Stimulated activated CD8-positive, alpha-beta memory T cell treated with anti-CD3 and anti-CD28 coated beads, Interleukin-12 subunit alpha, Interleukin-12 subunit beta, amount 100 ng/mL, for 4 hours (primary cell): ENCODE measurements around the gene ITGB6.

Experiments
- DNase-seq: peaks from one replicate; pipeline ENCODE4 v3.0.0-alpha.2; 2020; ENCODE audit warnings: low read depth

The ITGB6 gene

GRCh38 chr2:160087854-160088745, 112.0 kb downstream of the ITGB6 start:
- DNase-seq, result no peak

GRCh38 chr2:160085662-160086061, 114.4 kb downstream of the ITGB6 start:
- no peak for DNase-seq

GRCh38 chr2:160077912-160078810, 121.9 kb downstream of the ITGB6 start:
- no peak for DNase-seq

- no peak for DNase-seq
Observed at GRCh38 chr2:160076914-160077313, 123.2 kb downstream of the ITGB6 start.

- DNase-seq, result no peak
Observed at GRCh38 chr2:160076241-160076640, 123.8 kb downstream of the ITGB6 start.

- no peak for DNase-seq
Observed at GRCh38 chr2:160075171-160075570, 124.9 kb downstream of the ITGB6 start.

GRCh38 chr2:160073284-160073888, 126.7 kb downstream of the ITGB6 start:
- DNase-seq, result no peak

GRCh38 chr2:160068906-160069305, 131.2 kb downstream of the ITGB6 start:
- DNase-seq, result no peak

- no peak for DNase-seq
Observed at GRCh38 chr2:160064916-160065315, 135.2 kb downstream of the ITGB6 start.

- DNase-seq, result no peak
Observed at GRCh38 chr2:160063879-160064612, 136.0 kb downstream of the ITGB6 start.

- no peak for DNase-seq
Observed at GRCh38 chr2:160063271-160063670, 136.8 kb downstream of the ITGB6 start.

- DNase-seq, result no peak
Observed at GRCh38 chr2:160062292-160063005, 137.6 kb downstream of the ITGB6 start, which contains the start of gene PLA2R1. PLA2R1 (minus strand) TSS chr2:160062615; CDS start chr2:160062403, 212 bp downstream.

- no peak for DNase-seq
Observed at GRCh38 chr2:160061944-160062291, 138.2 kb downstream of the ITGB6 start.

GRCh38 chr2:160061533-160061932, 138.5 kb downstream of the ITGB6 start:
- DNase-seq, result no peak

- no peak for DNase-seq
Observed at GRCh38 chr2:160060297-160060696, 139.8 kb downstream of the ITGB6 start.

GRCh38 chr2:160057356-160057755, 142.7 kb downstream of the ITGB6 start:
- no peak for DNase-seq

GRCh38 chr2:160055726-160056108, 144.4 kb downstream of the ITGB6 start:
- DNase-seq, result no peak

GRCh38 chr2:160054984-160055725, 144.9 kb downstream of the ITGB6 start:
- no peak for DNase-seq

GRCh38 chr2:160053946-160054345, 146.1 kb downstream of the ITGB6 start:
- no peak for DNase-seq

- no peak for DNase-seq
Observed at GRCh38 chr2:160052531-160052930, 147.5 kb downstream of the ITGB6 start.
